H1 (cell line): ENCODE results near the gene ZNF366. TPM values are rescaled to one million over a fixed set of nuclear protein-coding genes. Genes with fewer than 3 reads are reported as not detected.

ENCODE experiments used
- ASH2L ChIP-seq: fragments of 200-600, 300-600 bp; sonication (generic); IDR thresholded peaks from one replicate; pipeline ENCODE4 v1.7.1; 2017; ENCODE audit warnings: low read length
- CREB1 ChIP-seq: IDR thresholded peaks from 2 replicates; pipeline ENCODE4 v1.6.1; 2012; ENCODE audit warnings: inconsistent platforms
- polyA plus RNA-seq, 7 experiments: library from polyadenylated mRNA; depleted of rRNA in 3 of 7; stranded (reverse) in 5 of 7; unstranded in 2 of 7; fragments of >200 nt in 5 of 7; fragments of 200-250 nt in 2 of 7; gene quantifications; 1 replicate in 5 of 7; 2 replicates in 1 of 7; 4 replicates in 1 of 7; pipeline versions ENCODE4 v1.2.1 to v1.2.3, GENCODE V29; 2011 to 2013; ENCODE audit warnings: missing spikeins in 2 of 7, mixed read lengths in 2 of 7
- total RNA-seq: library from RNA; stranded (reverse); fragmentation: NEBNext Ultra II Directional; extraction: Animal tissue kit (Norgen Biotek cat#: 25700); gene quantifications from 2 replicates; pipeline ENCODE4 v1.2.1, GENCODE V29; 2021
- TF ChIP-seq, protein P1 (sequence below): IDR thresholded peaks from 2 replicates; pipeline ENCODE4 v1.6.1; 2012; ENCODE audit warnings: inconsistent platforms

The ZNF366 gene
- total and polyA plus RNA-seq, 2 of the 8 experiments (the other 6 are each of a cell fraction or from before 2014, with no cell fraction given), result not detected

DNA sequence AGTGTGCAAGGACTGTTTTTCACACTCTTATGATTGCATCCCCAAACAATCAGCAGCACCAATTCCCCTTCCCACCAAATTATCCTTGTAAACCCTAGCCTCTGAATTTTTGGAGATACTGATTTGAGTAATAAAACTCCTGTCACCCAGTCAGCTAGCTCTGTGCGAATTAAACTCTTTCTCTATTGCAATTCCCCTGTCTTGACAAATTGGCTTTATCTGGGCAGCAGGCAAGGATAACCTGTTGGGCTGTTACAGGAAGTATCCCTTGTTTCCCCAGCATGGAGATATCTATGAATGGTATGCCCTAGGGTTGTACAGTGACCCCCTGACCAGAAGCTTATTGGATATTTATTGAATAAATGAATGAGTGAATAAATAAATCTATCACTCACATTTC lies 106.3 kb downstream of the ZNF366 start (continued):
- TF ChIP-seq, protein P1, sequence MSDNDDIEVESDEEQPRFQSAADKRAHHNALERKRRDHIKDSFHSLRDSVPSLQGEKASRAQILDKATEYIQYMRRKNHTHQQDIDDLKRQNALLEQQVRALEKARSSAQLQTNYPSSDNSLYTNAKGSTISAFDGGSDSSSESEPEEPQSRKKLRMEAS, result no peak
- TF ChIP-seq ASH2L (no peak), CREB1 (no peak)
